ENCODE results near the gene MPDZ. TPM values are rescaled to one million over a fixed set of nuclear protein-coding genes. Genes with fewer than 3 reads are reported as not detected.
A peak's percentile ranks its signal among the peaks of the same experiment; 100 is the strongest.

Gene MPDZ
- total and polyA plus RNA-seq, 4 donors: 9.5 to 62.7 (median 16.2) TPM

- Histone ChIP-seq H3K9ac (ENCODE audit: insufficient read depth in 1 of 2, low read length in 2 of 2) (no peak overlapping the region), H3K4me1 (ENCODE audit: control insufficient read depth in 5 of 5, insufficient read depth in 5 of 5, low read length in 5 of 5) (peaks cover 0 to 46% (median 14%) of the 10 kb centered on the region in 5 donors), H3K4me3 (no peak overlapping the region), H3K27me3 (ENCODE audit: control insufficient read depth in 3 of 3, insufficient read depth in 3 of 3, low read length in 2 of 3) (no peaks in the 10 kb centered on the region), H3K9me3 (ENCODE audit: control insufficient read depth in 4 of 4, insufficient read depth in 3 of 4, low read length in 3 of 4) (no peaks in the 10 kb centered on the region), H3K27ac (ENCODE audit: low read depth in 1 of 2, low read length in 1 of 2) (no peak overlapping the region), H3K36me3 (ENCODE audit: control insufficient read depth in 4 of 4, insufficient read depth in 4 of 4, low read length in 4 of 4) (no peaks in the 10 kb centered on the region)
- no peak for TF ChIP-seq CTCF (IDR thresholded peaks at IDR 0.05; ENCODE audit: control extremely low read depth, extremely low read depth)
- ATAC-seq (ENCODE audit: insufficient read depth, low FRiP score): no peak
- 85 to 89% methylated on average over 1 of the region's 1 CpG for WGBS, 2 donors
- DNase-seq: no peak
These were observed 8.8 kb downstream of the MPDZ start for GRCh38 chr9:13270734-13271133.

- Histone ChIP-seq H3K36me3 (ENCODE audit: control insufficient read depth in 4 of 4, insufficient read depth in 4 of 4, low read length in 4 of 4) (no peaks in the 10 kb centered on the region), H3K9ac (ENCODE audit: insufficient read depth in 1 of 2, low read length in 2 of 2) (peak overlapping the region in 1 of 2 donors; percentile 42), H3K27ac (ENCODE audit: low read depth in 1 of 2, low read length in 1 of 2) (no peak overlapping the region), H3K4me1 (ENCODE audit: control insufficient read depth in 5 of 5, insufficient read depth in 5 of 5, low read length in 5 of 5) (peaks cover 0 to 39% (median 14%) of the 10 kb centered on the region in 5 donors), H3K9me3 (ENCODE audit: control insufficient read depth in 4 of 4, insufficient read depth in 3 of 4, low read length in 3 of 4) (no peaks in the 10 kb centered on the region), H3K4me3 (no peak overlapping the region), H3K27me3 (ENCODE audit: control insufficient read depth in 3 of 3, insufficient read depth in 3 of 3, low read length in 2 of 3) (no peaks in the 10 kb centered on the region)
- 61 to 75% methylated on average over 6 of the region's 6 CpGs for WGBS, 2 donors
- no peak for TF ChIP-seq CTCF (IDR thresholded peaks at IDR 0.05; ENCODE audit: control extremely low read depth, extremely low read depth)
- DNase-seq: peak in 2 of 3 donors; percentile 44 to 46
- ATAC-seq (ENCODE audit: insufficient read depth, low FRiP score): no peak
These were observed 9.7 kb downstream of the MPDZ start for GRCh38 chr9:13269589-13270452.

- Histone ChIP-seq H3K27me3 (ENCODE audit: control insufficient read depth in 3 of 3, insufficient read depth in 3 of 3, low read length in 2 of 3) (no peaks in the 10 kb centered on the region), H3K27ac (ENCODE audit: low read depth in 1 of 2, low read length in 1 of 2) (no peak overlapping the region), H3K9me3 (ENCODE audit: control insufficient read depth in 4 of 4, insufficient read depth in 3 of 4, low read length in 3 of 4) (no peaks in the 10 kb centered on the region), H3K9ac (ENCODE audit: insufficient read depth in 1 of 2, low read length in 2 of 2) (no peak overlapping the region), H3K4me1 (ENCODE audit: control insufficient read depth in 5 of 5, insufficient read depth in 5 of 5, low read length in 5 of 5) (peaks cover 0 to 38% (median 14%) of the 10 kb centered on the region in 5 donors), H3K36me3 (ENCODE audit: control insufficient read depth in 4 of 4, insufficient read depth in 4 of 4, low read length in 4 of 4) (no peaks in the 10 kb centered on the region), H3K4me3 (no peak overlapping the region)
- DNase-seq (no peak), ATAC-seq (ENCODE audit: insufficient read depth, low FRiP score) (no peak)
- 90 to 92% methylated on average over 7 of the region's 7 CpGs for WGBS, 2 donors
- TF ChIP-seq CTCF (IDR thresholded peaks at IDR 0.05; ENCODE audit: control extremely low read depth, extremely low read depth): no peak
These were observed 11.0 kb downstream of the MPDZ start for GRCh38 chr9:13268469-13268868.

Measured in lung (tissue), 12 donors.